ENCODE measurements around the gene RBM14. TPM values are rescaled to one million over a fixed set of nuclear protein-coding genes. Genes with fewer than 3 reads are reported as not detected.
A peak's percentile ranks its signal among the peaks of the same experiment; 100 is the strongest.

The RBM14 gene
- total and polyA plus RNA-seq, 9 of the 15 experiments (the other 6 are each of a cell fraction or from before 2014, with no cell fraction given): 5.5 to 131 (median 42.6) TPM

DNA sequence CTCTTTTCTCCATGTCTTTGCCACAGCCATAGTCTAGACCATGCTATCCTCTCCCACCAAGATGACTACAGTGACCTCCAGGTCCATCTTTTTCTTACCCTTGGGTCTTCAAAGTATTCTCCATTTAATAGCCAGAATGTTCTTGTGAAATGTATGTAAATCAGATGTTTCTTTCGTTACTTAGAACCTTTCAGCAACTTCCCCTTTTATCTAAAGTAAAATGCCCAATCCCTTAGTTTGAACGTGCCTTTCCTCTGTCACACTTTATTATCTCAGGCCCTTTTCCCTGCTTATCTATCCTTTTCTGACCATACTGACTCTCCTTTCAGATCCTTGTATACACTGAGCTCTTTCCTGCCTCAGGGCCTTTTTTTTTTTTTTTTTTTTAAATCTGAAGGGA, 43.3 kb downstream of the RBM14 start (continued):
- TF ChIP-seq MEF2A (IDR thresholded peaks at IDR 0.05; ENCODE audit: control insufficient read depth, low read depth, low read length) (no peak), ZNF384 (IDR thresholded peaks at IDR 0.05; ENCODE audit: low read depth, low read length) (peak; percentile 69), ZBTB1 (CRISPR knock-in tag; IDR thresholded peaks at IDR 0.05; ENCODE audit: borderline replicate concordance, low read depth) (no peak), NELFE (IDR thresholded peaks at IDR 0.05; ENCODE audit: insufficient read depth, insufficient read length) (no peak), CBFA2T3 (IDR thresholded peaks at IDR 0.05) (peak; percentile 58; the same call in 1 of the 2 replicates), GATA2 (CRISPR knock-in tag; IDR thresholded peaks at IDR 0.05) (no peak), PTTG1 (tag; IDR thresholded peaks at IDR 0.05; ENCODE audit: low read depth) (no peak), MAFF (IDR thresholded peaks at IDR 0.05; ENCODE audit: low read length) (no peak), ZNF717 (CRISPR knock-in tag; IDR thresholded peaks at IDR 0.05) (no peak), SMARCA4 (IDR thresholded peaks at IDR 0.05) (peak; percentile 41; the same call in 1 of the 2 replicates), EGR1 (conservative IDR thresholded peaks at IDR 0.05) (no peak), ZNF3 (CRISPR knock-in tag; IDR thresholded peaks at IDR 0.05) (no peak), PRPF4 (IDR thresholded peaks at IDR 0.05; ENCODE audit: insufficient read depth, low read depth, low read length, poor library complexity, severe bottlenecking) (no peak), HDAC8 (tag; IDR thresholded peaks at IDR 0.05) (no peak), SNIP1 (IDR thresholded peaks at IDR 0.05; ENCODE audit: low read depth) (no peak), STAT5B (CRISPR knock-in tag; IDR thresholded peaks at IDR 0.05) (no peak), RBM14 (IDR thresholded peaks at IDR 0.05; ENCODE audit: borderline replicate concordance, insufficient read depth, low read depth, low read length) (no peak), ETV6 (IDR thresholded peaks at IDR 0.05; ENCODE audit: borderline replicate concordance in 1 of 2, low read depth in 2 of 2, low read length in 1 of 2) (no peak), ETV6 (CRISPR knock-in tag; IDR thresholded peaks at IDR 0.05; ENCODE audit: borderline replicate concordance) (no peak), ZNF311 (CRISPR knock-in tag; IDR thresholded peaks at IDR 0.05) (no peak)
- TF ChIP-seq, protein P1, sequence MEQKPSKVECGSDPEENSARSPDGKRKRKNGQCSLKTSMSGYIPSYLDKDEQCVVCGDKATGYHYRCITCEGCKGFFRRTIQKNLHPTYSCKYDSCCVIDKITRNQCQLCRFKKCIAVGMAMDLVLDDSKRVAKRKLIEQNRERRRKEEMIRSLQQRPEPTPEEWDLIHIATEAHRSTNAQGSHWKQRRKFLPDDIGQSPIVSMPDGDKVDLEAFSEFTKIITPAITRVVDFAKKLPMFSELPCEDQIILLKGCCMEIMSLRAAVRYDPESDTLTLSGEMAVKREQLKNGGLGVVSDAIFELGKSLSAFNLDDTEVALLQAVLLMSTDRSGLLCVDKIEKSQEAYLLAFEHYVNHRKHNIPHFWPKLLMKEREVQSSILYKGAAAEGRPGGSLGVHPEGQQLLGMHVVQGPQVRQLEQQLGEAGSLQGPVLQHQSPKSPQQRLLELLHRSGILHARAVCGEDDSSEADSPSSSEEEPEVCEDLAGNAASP (IDR thresholded peaks at IDR 0.05): no peak
- TF ChIP-seq, protein P2, sequence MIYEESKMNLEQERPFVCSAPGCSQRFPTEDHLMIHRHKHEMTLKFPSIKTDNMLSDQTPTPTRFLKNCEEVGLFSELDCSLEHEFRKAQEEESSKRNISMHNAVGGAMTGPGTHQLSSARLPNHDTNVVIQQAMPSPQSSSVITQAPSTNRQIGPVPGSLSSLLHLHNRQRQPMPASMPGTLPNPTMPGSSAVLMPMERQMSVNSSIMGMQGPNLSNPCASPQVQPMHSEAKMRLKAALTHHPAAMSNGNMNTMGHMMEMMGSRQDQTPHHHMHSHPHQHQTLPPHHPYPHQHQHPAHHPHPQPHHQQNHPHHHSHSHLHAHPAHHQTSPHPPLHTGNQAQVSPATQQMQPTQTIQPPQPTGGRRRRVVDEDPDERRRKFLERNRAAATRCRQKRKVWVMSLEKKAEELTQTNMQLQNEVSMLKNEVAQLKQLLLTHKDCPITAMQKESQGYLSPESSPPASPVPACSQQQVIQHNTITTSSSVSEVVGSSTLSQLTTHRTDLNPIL (CRISPR knock-in tag; IDR thresholded peaks at IDR 0.05): no peak

Data from K562 (cell line).